GM21825 (cell line): ENCODE data around the gene PER1.
A peak's percentile ranks its signal among the peaks of the same experiment; 100 is the strongest.

Experiments
- ATAC-seq: cut with Tn5 transposase; IDR thresholded peaks from one replicate; pipeline ENCODE4 v1.9.1; 2021; ENCODE audit warnings: mild to moderate bottlenecking, moderate library complexity; ENCODE audit not compliant: unreplicated experiment

Gene PER1

DNA sequence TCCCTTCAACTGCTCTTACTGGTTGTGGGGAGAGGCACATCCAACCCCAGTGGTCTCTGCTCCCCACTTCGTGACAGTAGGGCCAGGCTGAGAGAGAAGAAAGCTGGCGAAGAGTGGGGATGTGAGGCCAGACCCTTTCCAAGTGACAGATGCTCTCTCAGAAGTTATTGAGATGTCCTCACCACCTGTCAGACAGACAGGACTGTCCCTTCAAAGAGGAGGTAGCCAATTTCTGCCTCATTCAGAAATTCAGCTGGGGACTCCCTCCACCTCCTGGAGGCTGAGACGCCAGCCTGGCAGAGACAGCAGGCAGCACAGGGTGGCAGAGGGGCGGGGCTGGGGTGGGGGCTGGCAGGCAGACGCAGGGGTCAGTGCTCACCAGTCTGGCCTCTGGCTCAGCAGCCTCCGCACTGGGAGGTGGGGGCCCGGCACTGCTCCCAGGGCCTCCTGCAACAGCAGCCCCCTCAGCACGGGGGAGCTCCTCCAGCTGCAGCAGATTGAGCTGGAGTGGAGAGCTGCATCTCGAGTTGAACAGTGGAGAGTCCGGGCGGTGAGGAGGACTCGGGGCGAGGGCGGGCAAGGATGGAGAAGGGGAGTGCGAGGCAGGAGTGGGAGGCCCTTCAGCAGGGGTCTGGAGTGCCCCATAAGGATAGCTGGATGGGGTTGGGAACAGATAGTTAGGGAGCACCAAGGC, 9.2 kb downstream of the PER1 start:
- ATAC-seq: no peak

DNA sequence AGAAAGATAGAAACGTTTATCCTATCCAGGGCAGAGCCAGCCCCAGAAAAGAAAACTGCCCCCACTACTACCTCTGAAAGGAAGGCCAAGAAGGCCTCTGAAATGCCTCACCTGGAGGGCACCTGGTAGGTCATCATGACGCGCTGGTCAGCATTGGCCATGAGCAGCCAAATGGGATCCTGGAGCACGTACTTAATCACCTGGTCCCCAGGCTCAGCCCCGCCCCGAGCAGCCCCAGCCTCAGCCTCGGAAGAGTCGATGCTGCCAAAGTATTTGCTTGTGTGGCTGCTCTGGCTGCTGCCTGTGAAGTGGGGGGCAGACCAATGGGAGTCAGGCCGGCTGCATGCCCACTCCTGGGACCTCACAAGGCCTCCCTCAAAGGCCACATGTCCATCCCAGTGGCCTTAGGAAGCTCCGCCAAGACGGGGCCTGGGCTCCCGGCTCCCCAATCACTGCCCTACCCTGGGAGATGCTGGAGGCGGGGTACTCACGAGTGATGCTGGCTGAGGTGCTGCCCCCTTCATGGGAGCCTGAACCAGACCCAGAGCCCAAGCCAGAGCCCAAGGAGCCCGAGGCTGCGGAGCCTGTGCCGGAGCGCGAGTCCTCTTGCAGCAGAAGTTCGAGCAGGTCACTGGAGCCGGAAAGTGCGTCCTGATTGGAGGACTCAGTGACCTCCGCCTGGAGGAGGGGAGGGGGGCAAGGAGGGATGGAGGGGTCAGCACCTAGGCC, 9.9 kb downstream of the PER1 start:
- no peak for ATAC-seq

DNA sequence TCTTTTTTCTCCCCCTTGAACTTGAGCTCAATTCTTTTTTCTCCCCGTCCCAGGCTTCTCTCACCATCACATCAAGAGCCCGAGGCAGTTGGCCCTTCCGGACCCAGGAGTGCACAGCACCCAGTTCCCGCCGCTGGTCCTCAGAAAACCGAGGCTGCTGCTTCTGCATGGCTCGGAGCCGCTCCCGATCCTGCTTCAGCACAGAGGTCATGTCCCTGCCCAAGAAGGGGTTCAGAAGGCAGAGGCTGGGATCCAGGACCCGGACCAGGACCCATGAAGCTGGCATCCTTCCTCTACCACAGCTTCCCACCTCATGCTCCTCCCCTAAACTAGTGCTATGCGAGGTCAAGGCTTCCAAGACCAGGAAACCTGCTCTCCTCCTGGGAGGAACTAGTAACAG, 10.5 kb downstream of the PER1 start:
- no peak for ATAC-seq

DNA sequence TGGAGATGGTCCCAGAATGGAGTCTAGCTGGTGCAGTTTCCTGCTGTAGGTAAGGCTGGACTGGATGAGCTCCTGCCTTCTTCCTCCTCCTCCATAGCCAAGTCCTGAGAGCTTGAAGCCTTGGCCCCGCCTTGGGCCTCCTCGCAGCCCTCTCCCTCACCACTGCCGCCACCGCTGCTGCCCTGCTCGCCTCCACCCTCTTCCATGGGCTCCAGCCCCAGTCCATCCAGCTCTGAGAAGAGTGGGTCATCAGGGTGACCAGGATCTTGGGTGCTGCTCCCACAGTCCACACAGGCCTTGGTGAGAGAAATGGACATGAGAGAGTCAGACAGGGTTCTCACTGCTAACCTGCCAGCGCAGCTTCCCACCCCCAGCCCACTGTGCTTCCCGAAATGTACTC, 11.2 kb downstream of the PER1 start:
- no peak for ATAC-seq

DNA sequence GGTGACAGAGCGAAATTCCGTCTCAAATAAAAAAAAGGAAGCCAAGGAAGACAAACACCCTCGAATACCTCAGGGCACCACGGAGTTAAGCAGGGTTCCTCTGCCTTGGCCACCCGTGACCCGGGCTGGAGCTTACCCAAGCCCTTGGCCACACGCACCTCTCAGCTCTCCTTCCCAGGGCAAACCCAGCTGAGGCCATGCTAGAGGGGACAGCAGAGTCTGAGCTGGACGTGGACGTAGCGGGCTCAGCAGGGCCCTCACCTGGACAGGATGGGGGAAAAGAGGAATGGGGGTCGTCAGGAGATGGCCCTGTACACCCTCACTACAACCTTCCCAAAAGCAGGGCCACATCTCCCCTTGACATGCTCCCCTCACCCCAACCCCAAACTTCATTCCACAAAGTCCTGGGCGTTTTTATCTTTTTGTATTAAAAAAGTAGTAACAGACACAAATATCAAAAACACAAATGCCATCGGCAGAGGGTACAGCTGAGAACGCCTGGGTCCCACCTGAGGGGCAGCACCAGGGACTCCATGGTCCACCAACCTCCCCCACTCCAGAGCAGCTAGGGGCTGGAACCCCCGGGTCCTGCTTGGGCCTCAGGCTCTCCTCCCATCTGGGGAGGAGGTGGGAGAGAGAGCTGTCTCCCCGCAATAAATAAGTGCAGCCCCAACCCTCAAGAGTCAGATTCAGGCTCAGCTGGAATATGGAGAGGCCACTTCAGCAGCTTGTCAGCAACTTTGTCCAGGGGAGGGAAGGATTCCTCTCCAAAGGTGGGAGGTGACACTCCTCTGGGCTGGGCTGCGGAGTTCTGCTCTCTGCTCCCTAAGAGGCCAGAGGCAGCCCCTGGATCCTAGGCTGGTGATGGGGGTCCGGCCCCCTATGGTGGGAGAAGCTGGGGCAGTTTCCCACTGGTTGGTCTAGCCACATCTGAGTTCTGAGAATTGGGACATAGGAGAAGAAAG, 11.9 kb downstream of the PER1 start:
- no peak for ATAC-seq

DNA sequence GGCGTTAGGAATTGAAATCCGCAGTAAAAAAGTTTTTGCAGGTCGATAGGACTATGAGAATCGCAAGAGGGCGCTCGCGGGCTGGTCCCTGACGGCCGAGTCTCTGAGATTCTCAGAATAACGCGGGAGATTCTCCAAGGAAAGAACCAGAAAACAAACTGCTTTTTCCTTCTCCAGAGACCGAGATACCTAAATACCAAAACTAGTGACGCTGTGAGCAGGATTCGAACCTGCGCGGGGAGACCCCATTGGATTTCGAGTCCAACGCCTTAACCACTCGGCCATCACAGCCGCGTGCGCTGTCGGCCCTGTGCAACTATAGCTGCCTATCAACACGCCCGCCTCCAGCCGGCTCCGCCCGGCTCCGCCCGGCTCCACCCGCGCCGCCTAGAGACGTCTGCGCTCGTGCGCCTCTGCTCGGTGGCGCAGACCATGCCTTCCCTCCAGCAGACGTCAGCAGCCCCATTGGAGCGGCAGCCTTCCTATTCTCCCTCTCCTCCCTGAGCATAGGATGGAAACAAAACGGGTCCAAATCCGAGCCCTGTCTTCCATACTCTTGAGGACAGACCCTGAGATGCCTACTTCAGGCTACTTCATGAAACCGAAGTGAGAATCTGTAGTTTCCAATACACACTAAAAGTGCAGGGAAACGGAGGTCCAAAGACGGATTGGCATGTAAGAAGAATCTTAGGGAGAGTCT, 13.4 kb downstream of the PER1 start:
- peak; percentile 73 for ATAC-seq

DNA sequence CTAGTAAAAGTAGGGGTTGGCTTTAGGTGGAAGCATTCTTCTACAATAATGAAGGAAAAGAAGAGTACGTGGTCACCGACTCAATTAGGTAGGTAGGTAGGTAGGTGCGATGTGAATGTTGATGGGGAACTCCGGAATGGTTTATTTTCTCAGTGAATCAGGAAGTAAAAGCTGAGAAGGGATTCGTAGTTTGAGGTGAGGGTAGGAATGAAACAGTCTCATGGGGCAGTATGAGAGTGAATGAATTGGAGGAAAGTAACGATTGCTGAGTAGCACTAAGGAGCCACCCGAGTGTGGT, 13.9 kb downstream of the PER1 start:
- no peak for ATAC-seq

DNA sequence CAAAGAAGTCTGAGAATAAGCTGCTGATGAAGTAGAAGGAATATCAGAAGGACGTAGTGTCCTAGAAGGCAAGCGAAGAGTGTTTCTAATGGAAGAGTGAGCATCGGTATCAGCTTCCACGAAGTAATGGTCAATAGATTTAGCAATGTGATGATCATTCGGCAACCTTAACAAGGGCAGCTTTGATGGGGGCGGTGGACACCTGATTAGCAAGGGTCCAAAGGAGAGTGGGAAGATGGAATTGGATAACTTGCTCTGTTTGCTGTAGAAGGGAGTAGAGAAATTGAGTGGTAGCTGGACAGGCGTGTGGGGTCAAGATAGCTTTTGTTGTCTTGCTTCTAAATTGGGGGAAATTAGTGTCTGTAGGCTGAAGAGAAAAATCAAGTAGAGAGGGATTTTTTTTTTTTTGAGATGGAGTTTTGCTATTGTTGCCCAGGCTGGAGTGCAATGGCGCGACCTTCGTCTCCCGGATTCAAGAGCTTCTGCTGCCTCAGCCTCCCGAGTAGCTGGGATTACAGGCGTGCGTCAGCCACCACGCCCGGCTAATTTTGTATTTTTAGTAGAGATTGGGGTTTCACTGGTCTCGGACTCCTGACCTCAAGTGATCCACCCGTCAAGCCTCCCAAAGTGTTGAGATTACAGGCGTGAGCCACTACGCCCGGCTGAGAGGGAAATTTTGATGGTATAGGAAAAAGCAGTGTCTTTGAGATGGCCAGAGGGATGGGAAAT, 14.4 kb downstream of the PER1 start:
- ATAC-seq: no peak

DNA sequence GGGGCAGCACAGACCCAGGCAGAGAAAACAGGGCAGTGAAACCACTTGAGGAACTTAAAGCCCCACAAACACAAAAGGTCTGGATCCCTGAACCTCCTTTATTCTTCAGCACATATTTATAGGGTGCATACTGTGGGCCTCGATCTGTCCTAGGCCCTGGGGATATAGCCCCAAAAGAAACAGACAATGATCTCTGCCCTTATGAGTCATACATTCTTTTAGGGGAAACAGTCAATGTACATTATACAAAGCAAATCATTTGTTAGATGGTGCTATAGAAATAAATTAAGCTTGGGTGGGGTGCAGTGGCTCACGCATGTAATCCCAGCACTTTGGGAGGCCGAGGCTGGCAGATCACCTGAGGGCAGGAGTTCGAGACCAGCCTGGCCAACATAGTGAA, 18.3 kb downstream of the PER1 start:
- no peak for ATAC-seq

DNA sequence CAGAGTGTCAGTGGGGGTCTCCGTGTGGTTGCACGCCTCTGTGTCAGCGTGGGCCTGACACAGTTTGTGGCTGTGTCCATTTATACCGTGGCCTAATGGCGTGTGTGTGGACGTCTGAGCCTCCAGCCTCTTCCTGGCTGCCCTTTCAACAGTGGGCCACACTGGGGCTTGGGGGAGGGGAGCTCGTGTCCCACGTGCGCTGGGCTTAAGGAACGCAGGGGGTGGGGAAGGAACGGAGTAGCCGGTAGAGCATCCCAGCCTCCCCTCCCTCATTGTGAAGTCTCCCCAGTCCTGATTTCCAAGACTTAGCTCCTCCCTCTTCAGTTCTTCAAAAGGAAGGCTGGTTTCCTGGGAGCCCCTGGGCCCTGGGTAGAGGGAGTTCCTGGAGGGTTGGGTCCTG, 18.8 kb downstream of the PER1 start:
- ATAC-seq: no peak

DNA sequence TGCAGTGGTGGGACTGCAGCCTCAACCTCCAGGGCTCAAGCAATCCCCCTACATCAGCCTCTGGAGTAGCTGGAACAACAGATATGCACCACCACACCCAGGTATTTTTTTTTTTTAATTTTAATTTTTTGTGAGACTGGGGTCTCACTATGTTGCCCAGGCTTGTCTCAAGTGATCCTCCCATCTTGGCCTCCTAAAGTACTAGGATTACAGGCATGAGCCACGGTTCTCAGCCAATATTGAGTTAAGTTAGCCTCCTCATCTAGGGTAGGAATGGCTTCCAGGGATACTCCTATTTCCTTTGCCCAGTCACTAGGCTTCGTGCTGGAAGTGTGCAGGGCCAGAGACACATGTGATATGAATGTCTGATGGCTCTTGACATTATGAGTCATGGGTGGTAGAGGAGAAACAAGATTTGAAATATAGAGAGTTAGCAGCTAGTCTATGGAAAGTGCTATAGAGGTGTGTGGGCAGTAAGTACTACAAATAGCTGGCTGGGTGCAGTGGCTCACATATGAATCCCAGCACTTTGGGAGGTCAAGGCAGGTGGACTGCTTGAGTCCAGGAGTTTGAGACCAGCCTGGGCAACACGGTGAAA, 20.3 kb downstream of the PER1 start:
- ATAC-seq: no peak

DNA sequence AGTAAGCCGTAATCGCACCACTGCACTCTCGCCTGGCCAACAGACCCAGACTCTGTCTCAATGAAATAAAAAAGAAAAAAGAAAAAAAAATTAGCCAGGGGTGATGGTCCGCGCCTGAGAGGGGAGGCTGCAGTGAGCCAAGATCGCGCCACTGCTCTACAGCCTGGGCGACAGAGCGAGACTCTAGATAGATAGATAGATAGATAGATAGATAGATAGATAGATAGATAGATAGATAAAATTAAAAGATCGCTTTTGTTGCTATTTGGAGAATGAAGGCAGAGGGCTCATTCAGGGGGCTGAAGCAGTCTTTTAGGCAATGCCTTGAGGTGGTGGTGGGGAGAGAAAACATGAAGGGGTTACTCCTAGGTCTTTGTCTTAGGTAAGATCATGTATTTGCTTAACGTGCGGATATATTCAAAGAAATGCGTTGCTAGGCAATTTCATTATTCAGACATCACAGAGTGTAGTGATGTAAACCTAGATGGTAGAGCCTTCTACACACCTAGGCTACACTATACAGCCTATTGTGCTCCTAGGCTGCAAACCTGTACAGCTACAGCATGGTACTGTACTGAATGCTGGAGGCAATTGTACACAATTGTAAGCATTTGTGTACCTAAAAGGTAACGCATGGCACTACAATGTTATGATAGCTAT, 23.9 kb downstream of the PER1 start:
- no peak for ATAC-seq

DNA sequence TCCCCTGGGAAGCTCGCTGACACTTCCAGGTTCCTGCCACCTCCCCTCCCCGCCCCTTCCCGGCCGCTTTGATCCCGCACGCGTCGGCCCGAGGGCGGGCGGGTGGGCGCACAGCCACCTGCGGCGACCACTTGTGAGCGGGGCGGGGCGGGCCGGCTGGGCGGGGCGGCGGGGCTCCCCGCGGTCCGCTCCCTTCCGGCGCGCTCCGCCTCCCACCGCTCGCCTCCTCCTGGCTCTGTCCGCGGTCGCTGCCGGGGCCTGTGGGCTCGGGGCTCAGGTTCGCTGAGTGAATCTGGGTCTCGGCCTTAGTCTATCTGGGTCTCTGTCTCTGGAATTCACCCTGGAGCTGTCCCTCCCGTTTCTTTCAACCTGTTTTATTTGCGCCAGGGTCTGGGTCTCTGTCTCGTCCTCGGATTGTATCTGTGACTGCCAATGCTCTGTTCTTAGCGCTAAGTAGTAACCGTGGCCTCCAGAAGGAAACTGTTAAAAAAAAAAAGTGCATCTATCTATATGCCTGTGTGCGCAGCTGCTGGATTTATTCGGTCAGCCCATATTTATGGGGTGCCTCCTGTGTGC, 25.6 kb downstream of the PER1 start:
- no peak for ATAC-seq

DNA sequence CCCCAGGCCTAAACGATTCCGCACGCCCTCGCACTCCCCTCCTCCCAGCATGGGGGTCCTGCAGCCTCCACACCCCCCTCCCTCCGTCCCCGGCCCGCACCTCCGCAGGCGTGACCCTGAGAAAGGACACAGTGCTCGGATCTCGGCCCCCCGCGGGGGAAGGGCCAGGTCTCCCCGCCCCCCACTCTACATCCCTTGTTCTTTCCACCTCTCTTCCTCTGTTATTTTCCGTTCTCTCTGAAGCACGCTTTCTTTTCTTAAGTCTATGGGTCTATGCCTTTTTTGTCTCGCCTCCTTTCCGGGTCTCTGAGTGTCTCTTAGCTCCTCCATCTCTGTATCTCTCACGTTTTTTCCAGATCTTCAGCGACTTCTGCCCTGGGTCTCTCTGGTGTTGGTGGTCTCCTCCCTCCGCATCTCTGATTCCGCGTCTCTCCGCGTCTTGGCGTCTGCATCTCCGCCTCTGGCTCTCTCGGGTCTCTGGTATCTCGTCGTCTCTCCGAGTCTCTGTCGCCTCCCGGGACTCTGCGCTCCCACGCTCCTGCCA, 26.2 kb downstream of the PER1 start:
- ATAC-seq: no peak

DNA sequence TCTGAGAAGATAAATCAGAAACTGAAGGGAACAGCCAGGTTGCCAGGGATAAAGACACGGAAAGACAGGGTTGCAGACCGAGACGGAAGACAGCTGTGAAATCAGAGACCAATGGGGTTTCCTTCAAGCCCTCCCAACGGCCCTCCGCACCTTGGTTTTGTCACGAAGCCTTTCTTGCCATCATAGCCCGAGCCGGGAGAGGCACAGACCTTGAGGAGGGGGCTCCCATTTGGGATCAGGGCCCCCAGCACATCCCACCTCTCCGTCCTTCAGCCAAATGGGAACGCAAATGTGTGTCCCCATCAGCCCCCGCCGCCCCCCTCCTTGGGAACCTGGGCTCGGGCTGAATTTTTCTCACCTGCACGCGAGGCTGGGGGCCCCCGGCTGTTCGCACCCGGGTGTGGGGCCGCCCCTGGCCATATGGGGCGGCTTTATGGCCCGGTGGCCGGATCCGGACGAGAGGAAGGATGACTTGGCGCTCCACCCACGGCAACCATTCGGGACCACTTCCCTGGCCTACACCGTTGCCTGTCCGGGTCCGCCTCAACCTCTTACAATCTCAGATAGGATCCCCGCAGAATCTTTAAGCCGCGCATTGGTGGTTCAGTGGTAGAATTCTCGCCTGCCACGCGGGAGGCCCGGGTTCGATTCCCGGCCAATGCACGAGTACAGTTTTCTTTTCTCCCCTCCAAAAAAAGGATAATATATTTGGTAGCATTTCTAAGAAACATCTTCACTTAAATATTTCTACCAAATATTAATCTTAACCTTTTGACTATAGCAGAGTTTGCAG, 26.9 kb downstream of the PER1 start:
- ATAC-seq: no peak

DNA sequence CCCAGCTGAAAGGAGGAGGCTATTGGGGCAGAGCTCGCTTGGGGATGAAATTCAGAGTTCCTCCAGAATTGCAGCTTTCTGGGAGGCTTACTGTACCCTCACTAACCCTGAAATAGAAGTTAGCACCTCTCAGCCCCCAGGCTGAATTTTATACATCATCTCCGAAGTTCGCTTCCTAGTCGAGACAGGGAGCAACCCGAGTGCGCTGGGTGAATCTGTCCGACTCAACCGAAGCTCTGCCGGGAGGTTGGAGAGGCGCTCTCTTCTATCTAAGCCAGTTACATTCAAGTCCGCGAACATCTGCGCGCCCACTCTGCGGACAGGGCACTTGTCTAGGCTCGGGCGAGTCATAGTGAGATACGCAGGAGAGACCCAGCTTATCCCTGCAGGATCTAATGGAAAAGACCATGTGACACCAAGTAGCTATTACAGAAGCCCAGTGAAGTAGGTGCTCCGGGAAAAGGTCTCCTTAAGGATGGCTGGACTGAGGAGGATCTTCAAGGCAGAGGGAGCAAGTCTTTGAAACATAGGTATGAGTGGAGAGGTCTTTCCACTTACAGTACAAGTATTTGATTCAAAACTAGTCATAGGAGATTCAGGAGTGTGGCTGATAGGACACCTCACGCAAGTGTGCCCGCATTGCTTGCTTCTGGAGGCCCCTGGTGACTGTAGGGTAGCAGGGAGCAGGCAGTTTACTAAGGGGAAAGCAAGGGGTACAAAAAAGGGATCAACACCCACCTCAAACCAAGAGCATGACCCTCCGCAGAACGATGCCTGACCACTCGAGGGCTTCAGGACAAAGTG, 27.7 kb downstream of the PER1 start:
- ATAC-seq: no peak

DNA sequence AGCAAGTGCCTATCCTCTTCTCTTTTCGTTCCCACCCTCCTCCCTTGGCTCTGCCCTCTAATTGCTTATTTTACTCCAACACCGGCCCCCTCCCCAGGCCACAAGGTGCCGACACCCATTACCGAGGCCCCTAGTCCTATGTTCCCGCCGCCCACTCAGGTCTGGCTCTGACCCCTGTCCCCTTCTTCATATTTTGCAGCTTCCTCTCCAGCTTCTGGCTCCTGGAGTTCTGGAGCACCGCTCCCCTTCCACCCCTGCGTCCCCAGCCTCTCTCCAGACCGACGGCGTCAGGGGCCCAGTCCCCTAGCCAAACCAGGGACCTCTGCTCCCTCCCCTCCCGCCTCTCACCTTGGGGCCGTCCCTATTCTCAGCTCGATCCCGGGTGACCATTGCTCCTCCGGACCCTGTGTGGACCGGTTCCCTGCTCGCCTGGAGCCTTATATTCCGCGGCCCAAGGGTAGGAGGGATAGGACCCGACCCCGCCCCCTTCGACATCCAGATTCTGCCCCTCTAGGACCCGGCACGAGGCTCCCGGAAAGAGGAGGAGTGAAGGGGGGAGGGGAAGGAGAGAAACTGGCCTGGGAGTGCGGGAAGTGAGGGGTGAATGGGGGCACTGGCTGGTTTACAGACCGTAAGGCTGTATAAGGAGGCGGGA, 28.4 kb downstream of the PER1 start, which contains the start of gene HES7:
Gene HES7 (minus strand): TSS at position 412 of the 655 bp plus-strand sequence. CDS start 22 bp downstream, at position 390.
- no peak for ATAC-seq
